HepG2 (cell line): ENCODE results near the gene TMEM63C. TPM values are rescaled to one million over a fixed set of nuclear protein-coding genes. Genes with fewer than 3 reads are reported as not detected.

ENCODE experiments used
- CTCF ChIP-seq: sonication (generic); formaldehyde crosslinking; IDR thresholded peaks from 2 replicates; pipeline ENCODE4 v1.5.0; 2020; ENCODE audit warnings: mild to moderate bottlenecking, missing genetic modification reagents, moderate library complexity
- ELF3 ChIP-seq: IDR thresholded peaks from 2 replicates; pipeline ENCODE4 v1.6.1; 2016; ENCODE audit warnings: missing genetic modification reagents, missing compliant biosample characterization
- HMGXB4 ChIP-seq, 2 experiments: sonication (generic) in 1 of 2; formaldehyde crosslinking in 1 of 2; IDR thresholded peaks; 2 replicates each; pipeline versions ENCODE4 v1.4.0 to v1.6.1; 2018 to 2020; ENCODE audit warnings: missing genetic modification reagents in 2 of 2, borderline replicate concordance in 1 of 2, low read depth in 1 of 2, mild to moderate bottlenecking in 1 of 2, missing biosample characterization in 1 of 2
- IKZF1 ChIP-seq: fragments of 450-650 bp; IDR thresholded peaks from 2 replicates; pipeline ENCODE4 v1.7.1; 2016
- MAZ ChIP-seq, 2 experiments: sonication (generic) in 1 of 2; formaldehyde crosslinking in 1 of 2; IDR thresholded peaks; 2 replicates each; pipeline versions ENCODE4 v1.5.0 to v1.6.1; 2012 to 2020; ENCODE audit warnings: low read depth in 2 of 2, mild to moderate bottlenecking in 2 of 2, borderline replicate concordance in 1 of 2, improper control_type of control experiment in 1 of 2, low read length in 1 of 2, missing genetic modification reagents in 1 of 2, moderate library complexity in 1 of 2
- MLXIP ChIP-seq: sonication (generic); formaldehyde crosslinking; IDR thresholded peaks from 2 replicates; pipeline ENCODE4 v1.9.0; 2021; ENCODE audit warnings: missing genetic modification reagents, borderline replicate concordance
- PATZ1 ChIP-seq: sonication (generic); formaldehyde crosslinking; IDR thresholded peaks from 2 replicates; pipeline ENCODE4 v1.4.0; 2020; ENCODE audit warnings: missing genetic modification reagents
- PAWR ChIP-seq: sonication (generic); formaldehyde crosslinking; IDR thresholded peaks from 2 replicates; pipeline ENCODE4 v1.4.0; 2020; ENCODE audit warnings: missing genetic modification reagents, mild to moderate bottlenecking, borderline replicate concordance
- YEATS2 ChIP-seq: sonication (generic); formaldehyde crosslinking; IDR thresholded peaks from 2 replicates; pipeline ENCODE4 v1.4.0; 2020; ENCODE audit warnings: missing genetic modification reagents, borderline replicate concordance
- ZNF414 ChIP-seq: sonication (generic); formaldehyde crosslinking; IDR thresholded peaks from 2 replicates; pipeline ENCODE4 v1.5.0; 2020; ENCODE audit warnings: missing genetic modification reagents
- ZNF609 ChIP-seq: sonication (generic); formaldehyde crosslinking; IDR thresholded peaks from 2 replicates; pipeline ENCODE4 v1.4.0; 2020; ENCODE audit warnings: mild to moderate bottlenecking, missing genetic modification reagents, borderline replicate concordance
- polyA plus RNA-seq, 8 experiments: library from polyadenylated mRNA; depleted of rRNA in 3 of 8; stranded (reverse) in 7 of 8; unstranded in 1 of 8; fragments of >200 nt; fragmentation: Illumina TruSeq in 4 of 8; extraction: Trizol in 4 of 8; gene quantifications; 2 replicates each; pipeline versions ENCODE4 v1.2.1 to v1.2.3, GENCODE V29; 2011 to 2016; ENCODE audit warnings: low read depth in 4 of 8, missing spikeins in 1 of 8, mixed read lengths in 1 of 8; ENCODE audit not compliant: insufficient read depth in 1 of 8
- total RNA-seq, 5 experiments: library from RNA; depleted of rRNA; stranded (reverse); fragments of >200 nt; fragmentation: Illumina TruSeq; extraction: Trizol; gene quantifications; 2 replicates each; pipeline ENCODE4 v1.2.3, GENCODE V29; 2016; ENCODE audit warnings: low read depth in 1 of 5

The TMEM63C gene
- total and polyA plus RNA-seq, 2 of the 13 experiments (the other 11 are each of a cell fraction or from before 2014, with no cell fraction given) = 0.17 to 0.27 TPM

- TF ChIP-seq ZNF414 (CRISPR knock-in tag) = no peak
- TF ChIP-seq YEATS2 (CRISPR knock-in tag) = no peak
- peak; percentile 51 for TF ChIP-seq CTCF (CRISPR knock-in tag)
- no peak for TF ChIP-seq PAWR
- TF ChIP-seq PATZ1 (CRISPR knock-in tag) = peak; percentile 35; the same call in 1 of the 2 replicates
- TF ChIP-seq ZNF609 (CRISPR knock-in tag) = no peak
- TF ChIP-seq MLXIP = no peak
- no peak for TF ChIP-seq ELF3 (CRISPR knock-in tag)
- TF ChIP-seq IKZF1 = no peak
- no peak for TF ChIP-seq MAZ (IDR thresholded peaks at IDR 0.05; ENCODE audit: borderline replicate concordance, low read depth, low read length)
- 0 out of 2 replicates have a peak, but pooled peaks have one; percentile 25 for TF ChIP-seq MAZ (CRISPR knock-in tag; IDR thresholded peaks at IDR 0.05; ENCODE audit: low read depth)
- peak in 1 of 2 experiments; percentile 59; a peak in 1 of 4 replicates for TF ChIP-seq HMGXB4 (CRISPR knock-in tag; IDR thresholded peaks at IDR 0.05; ENCODE audit: borderline replicate concordance in 1 of 2, low read depth in 1 of 2)
Observed at GRCh38 chr14:77141214-77142004, 40.2 kb upstream of the TMEM63C start, which contains the start of gene ZDHHC22 (continued).
